Activated CD8-positive, alpha-beta memory T cell treated with anti-CD3 and anti-CD28 coated beads for 48 hours (primary cell): ENCODE data around the gene SESN1.
"Not testable (repeated sequence)": the region's sequence is repeated elsewhere in the genome, so short reads cannot be mapped to it uniquely, and the experiment has no call there.

Experiments used
- DNase-seq, 3 experiments: peaks; one replicate each; pipeline ENCODE4 v3.0.0-alpha.2; 2020; ENCODE audit warnings: low read depth in 2 of 3, low spot score in 2 of 3

The SESN1 gene

GRCh38 chr6:109002051-109002697 is 92.5 kb downstream of the SESN1 start:
- DNase-seq: no peak

GRCh38 chr6:109001291-109001894 is 93.3 kb downstream of the SESN1 start:
- no peak for DNase-seq

- no peak for DNase-seq
Observed at GRCh38 chr6:109000289-109000688, 94.4 kb downstream of the SESN1 start.

- DNase-seq: no peak
Observed at GRCh38 chr6:108999428-108999827, 95.2 kb downstream of the SESN1 start.

- no peak for DNase-seq
Observed at GRCh38 chr6:108998485-108998884, 96.2 kb downstream of the SESN1 start.

GRCh38 chr6:108996208-108996607 is 98.4 kb downstream of the SESN1 start:
- DNase-seq: no peak

- no peak for DNase-seq
Observed at GRCh38 chr6:108995296-108995695, 99.3 kb downstream of the SESN1 start.

- no peak for DNase-seq
Observed at GRCh38 chr6:108993876-108994275, 100.8 kb downstream of the SESN1 start.

- DNase-seq: no peak
Observed at GRCh38 chr6:108989700-108990099, 104.9 kb downstream of the SESN1 start.

GRCh38 chr6:108988765-108989164 is 105.9 kb downstream of the SESN1 start:
- no peak for DNase-seq

- no peak for DNase-seq
Observed at GRCh38 chr6:108988296-108988695, 106.3 kb downstream of the SESN1 start.

GRCh38 chr6:108987156-108987555 is 107.5 kb downstream of the SESN1 start:
- DNase-seq: no peak

GRCh38 chr6:108985301-108985700 is 109.3 kb downstream of the SESN1 start:
- no peak for DNase-seq

- no peak for DNase-seq
Observed at GRCh38 chr6:108983151-108983550, 111.5 kb downstream of the SESN1 start.

GRCh38 chr6:108982154-108983113 is 112.2 kb downstream of the SESN1 start:
- DNase-seq: no peak

- not testable (repeated sequence) for DNase-seq
Observed at GRCh38 chr6:108978638-108979037, 116.0 kb downstream of the SESN1 start.

GRCh38 chr6:108974201-108974600 is 120.4 kb downstream of the SESN1 start:
- no peak for DNase-seq

GRCh38 chr6:108969776-108970175 is 124.9 kb downstream of the SESN1 start:
- DNase-seq: no peak

GRCh38 chr6:108968325-108969316 is 126.0 kb downstream of the SESN1 start:
- DNase-seq: no peak

GRCh38 chr6:108966855-108967755 is 127.5 kb downstream of the SESN1 start:
- no peak for DNase-seq
